ENCODE data around the gene TNFSF13B.
"Not testable (repeated sequence)": the region's sequence is repeated elsewhere in the genome, so short reads cannot be mapped to it uniquely, and the experiment has no call there.

DNA sequence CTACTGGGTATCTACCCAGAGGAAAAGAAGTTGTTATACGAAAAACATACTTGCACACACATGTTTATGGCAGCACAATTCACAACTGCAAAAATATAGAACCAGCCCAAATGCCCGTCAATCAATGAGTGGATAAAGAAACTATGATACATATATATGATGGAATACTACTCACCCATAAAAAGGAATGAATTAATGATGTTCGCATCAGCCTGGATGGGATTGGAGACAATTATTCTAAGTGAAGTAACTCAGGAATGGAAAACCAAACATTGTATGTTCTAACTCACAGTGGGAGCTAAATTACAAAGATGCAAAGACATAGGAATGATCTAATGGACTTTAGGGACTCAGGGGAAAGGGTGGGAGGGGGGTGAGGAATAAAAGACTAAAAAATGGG lies 1.7 kb upstream of the TNFSF13B start:
- TF ChIP-seq, protein P1, sequence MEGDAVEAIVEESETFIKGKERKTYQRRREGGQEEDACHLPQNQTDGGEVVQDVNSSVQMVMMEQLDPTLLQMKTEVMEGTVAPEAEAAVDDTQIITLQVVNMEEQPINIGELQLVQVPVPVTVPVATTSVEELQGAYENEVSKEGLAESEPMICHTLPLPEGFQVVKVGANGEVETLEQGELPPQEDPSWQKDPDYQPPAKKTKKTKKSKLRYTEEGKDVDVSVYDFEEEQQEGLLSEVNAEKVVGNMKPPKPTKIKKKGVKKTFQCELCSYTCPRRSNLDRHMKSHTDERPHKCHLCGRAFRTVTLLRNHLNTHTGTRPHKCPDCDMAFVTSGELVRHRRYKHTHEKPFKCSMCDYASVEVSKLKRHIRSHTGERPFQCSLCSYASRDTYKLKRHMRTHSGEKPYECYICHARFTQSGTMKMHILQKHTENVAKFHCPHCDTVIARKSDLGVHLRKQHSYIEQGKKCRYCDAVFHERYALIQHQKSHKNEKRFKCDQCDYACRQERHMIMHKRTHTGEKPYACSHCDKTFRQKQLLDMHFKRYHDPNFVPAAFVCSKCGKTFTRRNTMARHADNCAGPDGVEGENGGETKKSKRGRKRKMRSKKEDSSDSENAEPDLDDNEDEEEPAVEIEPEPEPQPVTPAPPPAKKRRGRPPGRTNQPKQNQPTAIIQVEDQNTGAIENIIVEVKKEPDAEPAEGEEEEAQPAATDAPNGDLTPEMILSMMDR (IDR thresholded peaks at IDR 0.05 in 8 of 11, conservative IDR thresholded peaks at IDR 0.05 in 3 of 11), result not testable (repeated sequence)
- TF ChIP-seq POLR2AphosphoS5, POLR2A (IDR thresholded peaks at IDR 0.05): not testable (repeated sequence)

Data from spleen (tissue), 7 donors.